Fibroblast of the conjunctiva (primary cell): ENCODE results near the gene SNN.

Experiments
- DNase-seq: peaks from one replicate; pipeline ENCODE4 v3.0.0-alpha.2; 2010; ENCODE audit warnings: low read depth

SNN gene

GRCh38 chr16:11667824-11668622 is at the start of gene SNN:
TSS of gene SNN (plus strand) at chr16:11668455. CDS start at chr16:11676060, 7,605 bp downstream.
- DNase-seq, result peak; percentile 44

GRCh38 chr16:11619327-11619851 is 48.9 kb upstream of the SNN start:
- no peak for DNase-seq

GRCh38 chr16:11620243-11621003 is 47.8 kb upstream of the SNN start:
- DNase-seq, result no peak

- no peak for DNase-seq
Measured at GRCh38 chr16:11621539-11621919, 46.7 kb upstream of the SNN start.

- no peak for DNase-seq
Measured at GRCh38 chr16:11621920-11622651, 46.2 kb upstream of the SNN start.

- DNase-seq, result no peak
Measured at GRCh38 chr16:11624205-11624604, 44.0 kb upstream of the SNN start.

- no peak for DNase-seq
Measured at GRCh38 chr16:11624636-11625607, 43.3 kb upstream of the SNN start.

- no peak for DNase-seq
Measured at GRCh38 chr16:11625769-11626168, 42.5 kb upstream of the SNN start.

- DNase-seq, result no peak
Measured at GRCh38 chr16:11626657-11627291, 41.5 kb upstream of the SNN start.

- no peak for DNase-seq
Measured at GRCh38 chr16:11627292-11627663, 41.0 kb upstream of the SNN start.

- no peak for DNase-seq
Measured at GRCh38 chr16:11627822-11628457, 40.3 kb upstream of the SNN start.

- no peak for DNase-seq
Measured at GRCh38 chr16:11629071-11630030, 38.9 kb upstream of the SNN start.

GRCh38 chr16:11630046-11630767 is 38.0 kb upstream of the SNN start:
- DNase-seq, result no peak

GRCh38 chr16:11630768-11631056 is 37.5 kb upstream of the SNN start:
- no peak for DNase-seq

- DNase-seq, result no peak
Measured at GRCh38 chr16:11631214-11631613, 37.0 kb upstream of the SNN start.

GRCh38 chr16:11632455-11632939 is 35.8 kb upstream of the SNN start:
- DNase-seq, result peak; percentile 43

- DNase-seq, result no peak
Measured at GRCh38 chr16:11633113-11633512, 35.1 kb upstream of the SNN start.

GRCh38 chr16:11634312-11634711 is 33.9 kb upstream of the SNN start:
- DNase-seq, result no peak
